VCaP (cell line): ENCODE data around the gene REV1.

ENCODE experiments used
- H3K27ac ChIP-seq: fragments of 450-650 bp; 2 replicates; pipeline ENCODE4 v1.5.1; 2017
- CTCF ChIP-seq: fragments of 450-650 bp; conservative IDR thresholded peaks from 2 replicates; pipeline ENCODE4 v1.5.1; 2017; ENCODE audit warnings: mild to moderate bottlenecking, moderate library complexity

The REV1 gene

GRCh38 chr2:99444222-99444621, 45.6 kb downstream of the REV1 start:
- no peak for TF ChIP-seq CTCF

GRCh38 chr2:99442837-99443236, 47.0 kb downstream of the REV1 start:
- peak; percentile 40 for TF ChIP-seq CTCF
- H3K27ac ChIP-seq: no peak overlapping the region

More at GRCh38 chr2:99444222-99444621, 45.6 kb downstream of the REV1 start:
- H3K27ac ChIP-seq: no peak overlapping the region

- no peak for TF ChIP-seq CTCF
- H3K27ac ChIP-seq: no peak overlapping the region
Observed at GRCh38 chr2:99439971-99440505, 49.8 kb downstream of the REV1 start.

- H3K27ac ChIP-seq: no peak overlapping the region
- TF ChIP-seq CTCF: no peak
Observed at GRCh38 chr2:99436874-99437273, 52.9 kb downstream of the REV1 start.

- H3K27ac ChIP-seq: no peak overlapping the region
- TF ChIP-seq CTCF: no peak
Observed at GRCh38 chr2:99433340-99433739, 56.5 kb downstream of the REV1 start.

GRCh38 chr2:99431587-99432275, 58.1 kb downstream of the REV1 start:
- no peak overlapping the region for H3K27ac ChIP-seq
- no peak for TF ChIP-seq CTCF

- peak overlapping the region; percentile 31; the same call in 1 of the 2 replicates for H3K27ac ChIP-seq
Observed at GRCh38 chr2:99430614-99431291, 59.1 kb downstream of the REV1 start.

More at GRCh38 chr2:99430614-99431291, 59.1 kb downstream of the REV1 start:
- TF ChIP-seq CTCF: no peak
